ENCODE measurements around the gene ARFRP1. TPM values are rescaled to one million over a fixed set of nuclear protein-coding genes. Genes with fewer than 3 reads are reported as not detected.

Gene ARFRP1, protein sequence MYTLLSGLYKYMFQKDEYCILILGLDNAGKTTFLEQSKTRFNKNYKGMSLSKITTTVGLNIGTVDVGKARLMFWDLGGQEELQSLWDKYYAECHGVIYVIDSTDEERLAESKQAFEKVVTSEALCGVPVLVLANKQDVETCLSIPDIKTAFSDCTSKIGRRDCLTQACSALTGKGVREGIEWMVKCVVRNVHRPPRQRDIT
- total RNA-seq, result 26.6 and 32.0 TPM in 2 replicates

DNA sequence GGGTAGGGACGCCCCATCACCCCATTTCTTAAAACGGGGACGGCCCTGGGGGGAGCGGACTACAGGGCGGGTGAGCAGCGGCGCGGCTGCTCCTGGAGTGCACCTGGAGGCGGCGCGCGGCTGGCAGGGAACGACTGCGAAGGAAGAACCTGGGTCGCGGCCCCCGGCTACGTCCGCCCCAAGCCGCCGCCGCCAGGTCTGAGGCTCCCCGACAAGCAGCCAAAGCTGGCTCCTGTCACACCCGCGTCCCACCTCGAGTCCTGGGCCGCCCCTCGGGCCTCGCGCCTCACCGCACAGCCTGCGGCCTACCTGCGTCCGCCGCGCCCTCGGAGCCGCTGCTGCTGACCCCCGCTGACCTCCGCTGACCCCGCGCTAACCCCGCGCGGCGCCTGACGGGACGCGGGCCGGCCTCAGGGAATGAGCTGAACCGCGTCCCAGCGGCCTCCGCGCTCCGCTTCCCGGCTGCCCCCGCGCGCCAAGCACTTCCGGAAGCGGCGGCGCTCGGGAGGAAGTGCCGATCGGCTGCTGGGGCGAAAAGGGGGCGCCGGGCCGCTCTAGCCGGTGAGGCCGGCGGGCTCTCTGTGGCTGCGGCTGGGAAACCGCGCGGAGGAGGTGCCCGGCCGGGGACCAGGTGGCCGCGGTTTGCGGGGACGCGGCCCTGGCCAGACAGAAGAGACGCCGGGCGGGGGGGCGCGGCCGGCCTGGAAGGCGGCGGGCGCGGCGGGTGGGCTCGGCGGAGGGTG is at the start of gene ARFRP1, which contains the start of gene ZGPAT:
Gene ARFRP1, minus strand, starts transcription at position 419 of the 743 bp plus-strand sequence. CDS start 885 bp downstream, outside the sequence.
Gene ZGPAT, plus strand, starts transcription at position 482 of the 743 bp plus-strand sequence. CDS start 542 bp downstream, outside the sequence.

DNA sequence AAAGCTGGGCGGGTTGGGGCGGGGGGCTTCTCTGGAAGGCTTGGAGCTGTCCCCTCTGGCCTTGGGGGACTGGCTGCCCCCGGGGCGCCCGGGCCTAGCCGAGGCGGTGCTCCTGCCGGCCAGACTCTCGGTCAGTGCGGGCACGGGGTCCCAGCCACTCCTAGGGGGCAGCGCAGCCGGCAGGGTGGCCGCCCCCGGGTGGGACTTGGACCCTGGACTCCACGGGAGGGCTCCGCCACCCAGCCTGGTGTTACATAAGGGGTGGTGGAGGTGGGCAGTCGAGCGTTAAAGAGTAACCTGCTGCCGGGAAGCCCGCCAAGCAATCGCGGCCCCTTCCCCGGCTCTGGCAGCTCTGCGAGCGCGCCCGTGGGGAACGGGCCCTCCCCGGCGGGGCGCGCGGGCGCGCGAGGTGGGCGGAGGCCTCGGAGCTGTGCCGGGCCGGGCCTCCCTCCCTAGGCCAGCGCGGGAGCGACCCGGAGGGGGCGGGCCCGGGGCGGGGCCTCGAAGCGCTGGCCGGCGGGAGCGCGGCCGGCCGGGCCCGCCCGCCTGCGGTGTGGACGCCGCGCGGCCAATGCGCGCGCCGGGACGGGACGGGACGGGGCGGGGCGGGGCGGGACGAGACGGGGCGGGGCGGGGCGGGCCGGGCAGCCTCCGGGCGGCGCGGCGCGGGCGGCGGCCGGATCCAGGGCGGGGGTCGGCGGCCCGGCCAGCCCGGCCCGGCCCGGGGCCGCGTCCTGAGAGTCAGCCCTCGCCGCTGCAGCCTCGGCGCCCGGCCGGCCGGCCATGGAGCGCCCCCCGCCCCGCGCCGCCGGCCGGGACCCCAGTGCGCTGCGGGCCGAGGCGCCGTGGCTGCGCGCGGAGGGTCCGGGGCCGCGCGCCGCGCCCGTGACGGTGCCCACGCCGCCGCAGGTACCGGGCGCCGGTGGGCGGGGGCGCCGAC is 31.6 kb upstream of the ARFRP1 start, which contains the start of gene SLC2A4RG:
Gene SLC2A4RG, plus strand, starts transcription at position 647 of the 940 bp plus-strand sequence. Its CDS starts 137 bp downstream, at position 784.

DNA sequence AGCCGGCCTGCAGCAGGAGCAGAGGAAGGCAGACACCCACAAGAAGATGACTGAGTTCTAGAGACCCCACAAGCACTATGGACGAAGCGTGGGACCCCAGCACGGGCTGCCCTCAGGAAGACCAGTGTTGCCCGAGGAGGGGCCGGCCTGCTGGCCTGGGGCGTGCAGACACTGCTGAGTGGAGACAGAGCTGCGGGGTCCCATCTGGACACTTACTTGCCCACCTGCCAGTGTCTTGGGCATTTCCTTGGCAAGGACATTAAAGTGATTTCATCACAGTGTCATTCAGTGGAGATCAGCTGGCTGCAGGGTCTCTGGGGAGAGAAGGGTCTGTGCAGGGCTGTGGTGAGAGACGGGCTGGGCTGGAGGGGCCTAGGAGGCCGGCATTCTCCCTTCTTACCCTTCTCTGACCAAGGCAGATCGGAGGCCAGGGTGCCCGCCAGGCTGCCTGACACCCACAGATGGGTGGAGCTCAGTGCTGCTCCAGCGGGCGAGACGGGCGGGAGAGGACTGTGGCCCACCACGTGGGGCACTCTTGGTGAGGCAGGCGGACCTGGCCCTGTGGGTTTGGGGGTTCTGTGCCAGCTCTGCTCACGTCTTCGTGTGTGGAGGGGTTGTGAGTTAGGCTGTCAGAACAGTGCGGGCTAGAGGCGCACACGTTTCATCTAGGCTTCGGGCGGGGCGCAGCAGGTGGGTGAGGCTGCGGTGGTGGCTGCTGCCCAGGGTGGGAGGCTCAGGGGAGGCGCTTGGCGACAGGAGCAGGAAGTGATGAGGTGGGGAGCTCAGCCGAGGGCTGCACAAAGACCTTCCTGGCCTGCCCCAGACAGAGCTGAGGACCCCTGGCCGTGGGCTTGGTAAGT is 28.3 kb upstream of the ARFRP1 start, which contains the start of gene LIME1:
Gene LIME1, plus strand, starts transcription at position 806 of the 860 bp plus-strand sequence. CDS start 886 bp downstream, outside the sequence.

DNA sequence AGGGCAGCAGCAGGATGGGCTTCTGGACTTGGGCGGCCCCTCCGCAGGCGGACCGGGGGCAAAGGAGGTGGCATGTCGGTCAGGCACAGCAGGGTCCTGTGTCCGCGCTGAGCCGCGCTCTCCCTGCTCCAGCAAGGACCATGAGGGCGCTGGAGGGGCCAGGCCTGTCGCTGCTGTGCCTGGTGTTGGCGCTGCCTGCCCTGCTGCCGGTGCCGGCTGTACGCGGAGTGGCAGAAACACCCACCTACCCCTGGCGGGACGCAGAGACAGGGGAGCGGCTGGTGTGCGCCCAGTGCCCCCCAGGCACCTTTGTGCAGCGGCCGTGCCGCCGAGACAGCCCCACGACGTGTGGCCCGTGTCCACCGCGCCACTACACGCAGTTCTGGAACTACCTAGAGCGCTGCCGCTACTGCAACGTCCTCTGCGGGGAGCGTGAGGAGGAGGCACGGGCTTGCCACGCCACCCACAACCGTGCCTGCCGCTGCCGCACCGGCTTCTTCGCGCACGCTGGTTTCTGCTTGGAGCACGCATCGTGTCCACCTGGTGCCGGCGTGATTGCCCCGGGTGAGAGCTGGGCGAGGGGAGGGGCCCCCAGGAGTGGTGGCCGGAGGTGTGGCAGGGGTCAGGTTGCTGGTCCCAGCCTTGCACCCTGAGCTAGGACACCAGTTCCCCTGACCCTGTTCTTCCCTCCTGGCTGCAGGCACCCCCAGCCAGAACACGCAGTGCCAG is 11.0 kb downstream of the ARFRP1 start, which contains the start of gene TNFRSF6B:
Gene TNFRSF6B, plus strand, starts transcription at position 25 of the 729 bp plus-strand sequence. Its CDS starts 116 bp downstream, at position 141.

DNA sequence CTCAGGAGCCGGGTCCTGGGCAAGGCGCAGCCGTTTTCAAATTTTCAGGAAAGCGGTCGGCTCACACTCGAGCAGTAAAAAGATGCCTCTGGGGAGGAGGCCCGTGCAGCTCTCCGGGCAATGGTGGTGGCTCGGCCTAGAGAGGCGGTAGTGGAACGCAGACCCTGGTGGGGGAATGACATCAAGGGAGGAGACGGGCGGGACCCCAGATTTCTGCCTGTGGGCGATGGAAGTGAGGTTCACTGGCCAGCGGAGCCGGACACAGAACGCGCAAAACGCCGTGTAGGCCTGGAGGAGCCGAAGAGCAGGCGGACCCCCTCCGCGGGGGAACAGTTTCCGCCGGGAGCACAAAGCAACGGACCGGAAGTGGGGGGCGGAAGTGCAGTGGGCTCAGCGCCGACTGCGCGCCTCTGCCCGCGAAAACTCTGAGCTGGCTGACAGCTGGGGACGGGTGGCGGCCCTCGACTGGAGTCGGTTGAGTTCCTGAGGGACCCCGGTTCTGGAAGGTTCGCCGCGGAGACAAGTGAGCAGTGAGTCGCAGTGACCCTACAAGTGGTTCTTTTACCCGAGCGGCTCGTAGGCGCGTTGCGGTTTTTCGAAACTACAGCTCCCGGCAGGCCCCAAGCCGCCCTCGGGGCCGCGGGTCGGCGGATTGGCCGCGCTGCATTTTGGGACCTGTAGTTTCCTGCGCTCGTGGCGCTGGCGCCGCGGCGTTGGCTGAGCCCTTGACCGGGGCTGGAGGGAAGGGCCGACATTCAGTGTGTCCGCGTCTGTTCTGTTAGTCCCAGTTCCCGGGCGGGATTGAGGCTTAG is 49.6 kb downstream of the ARFRP1 start, which contains the start of gene RTEL1:
Gene RTEL1, plus strand, starts transcription at position 376 of the 812 bp plus-strand sequence. CDS start 1,091 bp downstream, outside the sequence.

DNA sequence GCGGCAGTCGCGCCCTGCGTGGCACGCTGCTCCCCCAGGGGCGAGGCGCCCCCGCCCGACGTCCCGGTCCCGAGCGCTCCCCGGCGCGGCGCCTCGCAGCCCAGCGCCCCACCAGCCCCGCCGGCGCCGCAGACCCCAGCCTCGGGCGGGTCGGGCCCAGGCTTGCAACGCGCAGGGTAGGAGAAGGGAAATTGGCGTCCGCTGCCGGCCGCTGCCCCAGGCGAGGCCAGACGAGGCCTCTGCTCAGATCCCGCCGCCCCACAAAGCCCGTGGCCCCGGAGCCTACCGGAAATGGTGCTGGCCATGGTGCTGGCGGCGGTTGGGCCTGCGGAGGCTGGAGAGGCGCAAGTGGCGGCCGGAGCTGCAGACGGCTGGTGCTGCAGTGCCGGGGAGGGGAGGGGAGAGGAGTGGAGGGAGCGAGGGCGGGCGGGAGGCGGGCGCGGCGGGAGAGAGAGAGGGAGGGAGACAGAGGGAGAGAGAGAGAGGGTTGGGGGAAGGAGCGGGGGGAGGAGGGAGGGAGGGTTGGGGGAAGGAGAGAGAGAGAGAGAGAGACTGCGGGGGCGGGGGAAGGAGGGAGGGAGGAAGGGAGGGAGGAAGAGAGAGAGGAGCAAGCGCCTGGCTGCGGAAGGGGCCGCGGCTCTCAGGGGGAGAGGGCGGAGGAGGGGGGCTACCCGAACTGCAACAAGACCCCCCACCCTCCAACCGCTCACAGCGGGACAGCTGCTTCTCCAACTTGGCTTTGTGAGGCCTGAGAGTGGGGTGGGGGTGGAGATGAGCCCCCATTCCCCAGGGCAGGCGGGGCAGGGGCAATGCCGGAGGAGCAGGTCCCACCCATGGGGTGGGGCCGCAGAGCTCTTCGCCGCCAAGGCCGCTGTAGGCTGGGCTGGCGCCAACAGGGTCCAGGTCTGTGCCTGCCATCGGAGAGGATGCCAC is 54.5 kb downstream of the ARFRP1 start, which contains the start of gene STMN3:
Gene STMN3, minus strand, starts transcription at position 384 of the 933 bp plus-strand sequence. Its CDS starts 79 bp downstream, at position 305.

Small RNAs within 50 kb of the gene (small RNA-seq; reads per million reads assigned to genes)
- gene LIME1 (not detected), gene TNFRSF6B (not detected)

Other genes starting within 250 kb of the ARFRP1 start
- not detected in 2 replicates for gene KCNQ2, start 235.3 kb downstream of the ARFRP1 start, total RNA-seq
- under 0.01 and 0.24 TPM in 2 replicates for gene EEF1A2, start 208.9 kb downstream of the ARFRP1 start, total RNA-seq
- 55.9 and 56.3 TPM in 2 replicates for gene PPDPF, start 187.2 kb downstream of the ARFRP1 start, total RNA-seq
- under 0.01 and 0.12 TPM in 2 replicates for gene PTK6, start 170.6 kb downstream of the ARFRP1 start, total RNA-seq
- gene SRMS, start 160.2 kb downstream of the ARFRP1 start, total RNA-seq, result not detected in 2 replicates
- 0.65 and 0.73 TPM in 2 replicates for gene FNDC11, start 153.8 kb downstream of the ARFRP1 start, total RNA-seq
- 56.1 and 77.4 TPM in 2 replicates for gene HELZ2, start 133.7 kb downstream of the ARFRP1 start, total RNA-seq
- 15.1 and 16.6 TPM in 2 replicates for gene GMEB2, start 80.9 kb downstream of the ARFRP1 start, total RNA-seq
- 10.0 and 12.0 TPM in 2 replicates for gene STMN3, start 54.6 kb downstream of the ARFRP1 start, total RNA-seq
- 16.9 and 21.3 TPM in 2 replicates for gene RTEL1, start 49.7 kb downstream of the ARFRP1 start, total RNA-seq
- 2.2 and 8.0 TPM in 2 replicates for gene TNFRSF6B, start 11.3 kb downstream of the ARFRP1 start, total RNA-seq
- gene ZGPAT, start 63 bp upstream of the ARFRP1 start, total RNA-seq, result 14.1 and 16.4 TPM in 2 replicates
- 4.5 and 4.6 TPM in 2 replicates for gene LIME1, start 28.7 kb upstream of the ARFRP1 start, total RNA-seq
- 41.5 and 45.7 TPM in 2 replicates for gene SLC2A4RG, start 31.8 kb upstream of the ARFRP1 start, total RNA-seq
- gene ZBTB46, start 123.3 kb upstream of the ARFRP1 start, total RNA-seq, result 0.36 and 0.81 TPM in 2 replicates
- gene ABHD16B, start 153.5 kb upstream of the ARFRP1 start, total RNA-seq, result not detected in 2 replicates
- 96.7 and 106 TPM in 2 replicates for gene TPD52L2, start 157.3 kb upstream of the ARFRP1 start, total RNA-seq
- 63.8 and 66.5 TPM in 2 replicates for gene DNAJC5, start 187.2 kb upstream of the ARFRP1 start, total RNA-seq
- gene UCKL1, start 248.4 kb upstream of the ARFRP1 start, total RNA-seq, result 22.4 and 22.8 TPM in 2 replicates